ENCODE data around the gene FAM120A.

FAM120A gene

DNA sequence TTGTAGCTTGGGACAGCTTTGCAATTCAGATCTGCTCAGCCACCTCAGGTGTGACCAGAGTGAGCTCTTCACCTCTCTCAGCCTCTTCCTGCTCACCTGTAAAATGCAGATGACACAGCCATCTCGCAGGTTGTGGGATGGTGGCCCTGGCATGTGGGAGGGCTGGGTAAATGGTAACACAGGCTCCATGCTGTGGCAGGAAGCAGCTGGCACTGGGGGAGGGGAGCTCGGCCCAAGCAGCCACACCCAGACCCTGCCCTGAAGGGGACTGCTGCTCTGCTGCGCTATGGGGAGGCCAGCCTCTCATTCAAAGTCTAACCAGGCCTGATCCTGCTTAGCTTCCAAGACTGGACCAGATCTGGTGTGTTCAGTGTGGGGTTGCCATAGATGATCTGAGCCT is 149.0 kb downstream of the FAM120A start:
- peaks cover 68% of the 10 kb centered on the region for H3K4me1 Mint-ChIP-seq
- H3K27ac Mint-ChIP-seq, result peak overlapping the region; percentile 3
- DNase-seq (ENCODE audit: low spot score in 2 of 2) (no peak), ATAC-seq (peak; percentile 24)
- no peaks in the 10 kb centered on the region for H3K36me3 Mint-ChIP-seq
- H3K4me3 Mint-ChIP-seq, result no peak overlapping the region
- H3K9me3 Mint-ChIP-seq, result no peaks in the 10 kb centered on the region

DNA sequence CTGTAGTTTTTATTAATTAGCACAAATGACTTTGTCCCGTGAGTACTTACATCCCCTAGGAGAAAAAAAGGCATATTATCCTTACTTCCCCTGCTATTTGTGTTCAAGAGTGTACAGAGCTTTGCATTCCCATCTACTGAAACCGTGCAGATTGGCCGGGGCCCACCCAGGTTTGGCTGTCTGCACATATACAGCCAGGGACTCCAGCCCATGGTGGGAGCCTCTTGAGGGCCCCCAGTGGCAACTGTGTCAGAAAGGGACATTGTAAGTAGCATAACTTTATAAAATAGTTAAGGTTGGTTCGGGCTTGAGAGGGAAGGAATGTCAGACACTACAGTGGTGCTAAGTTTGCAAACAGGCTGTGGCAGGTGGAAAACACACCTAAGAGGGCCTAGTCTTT is 149.6 kb downstream of the FAM120A start:
- Mint-ChIP-seq H3K27ac (peak overlapping the region; percentile 3), H3K9me3 (no peaks in the 10 kb centered on the region), H3K36me3 (no peaks in the 10 kb centered on the region), H3K4me1 (peaks cover 64% of the 10 kb centered on the region), H3K4me3 (no peak overlapping the region)
- DNase-seq (ENCODE audit: low spot score in 2 of 2) (no peak), ATAC-seq (no peak)

DNA sequence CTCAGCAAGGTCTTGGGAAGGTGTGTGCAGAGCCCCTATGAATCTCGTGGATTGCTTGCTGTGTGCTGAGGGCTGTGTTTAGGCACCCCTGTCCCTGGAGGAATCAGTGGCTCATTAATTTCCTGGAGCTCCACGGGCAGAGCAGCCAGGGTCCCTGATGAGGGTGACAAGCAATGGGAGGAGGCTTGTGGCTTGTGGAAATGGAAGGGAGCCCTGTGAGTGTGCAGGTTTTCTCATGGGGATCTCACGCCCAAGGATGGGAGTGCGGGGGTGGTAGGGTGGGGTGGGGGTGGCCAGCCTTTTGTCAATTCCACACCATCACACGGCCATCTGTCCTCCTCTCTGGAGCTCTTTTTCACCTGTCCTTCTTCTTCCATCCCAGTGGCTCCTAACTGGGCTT is 150.2 kb downstream of the FAM120A start:
- Mint-ChIP-seq H3K4me1 (peaks cover 66% of the 10 kb centered on the region), H3K36me3 (no peaks in the 10 kb centered on the region), H3K4me3 (no peak overlapping the region), H3K27ac (peak overlapping the region; percentile 23), H3K9me3 (peaks cover 3% of the 10 kb centered on the region)
- no peak for ATAC-seq
- no peak for DNase-seq (ENCODE audit: low spot score in 2 of 2)

DNA sequence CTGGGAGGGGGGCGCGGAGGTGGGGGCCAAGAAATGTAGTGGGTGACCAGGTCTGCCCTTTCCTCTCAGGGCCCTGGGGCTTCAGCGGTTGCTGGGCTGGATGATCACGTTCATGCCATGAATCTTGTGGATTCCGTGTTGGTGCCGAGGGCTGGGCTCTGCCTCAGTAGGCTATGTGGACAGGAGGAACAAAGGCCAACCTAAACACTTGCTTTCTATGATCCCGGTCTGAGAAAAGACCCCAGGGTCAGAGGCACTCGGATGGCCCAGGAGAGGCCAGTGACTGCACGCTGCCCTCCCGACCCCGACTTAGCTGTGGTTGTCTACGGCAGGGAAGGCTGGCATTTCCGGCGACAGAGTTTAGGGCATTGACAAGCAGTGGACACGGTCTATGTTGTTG is 151.5 kb downstream of the FAM120A start:
- DNase-seq (ENCODE audit: low spot score in 2 of 2), result no peak
- H3K27ac Mint-ChIP-seq, result no peak overlapping the region
- no peak for ATAC-seq
- no peak overlapping the region for H3K4me3 Mint-ChIP-seq
- H3K9me3 Mint-ChIP-seq, result peaks cover 6% of the 10 kb centered on the region
- peaks cover 66% of the 10 kb centered on the region for H3K4me1 Mint-ChIP-seq
- H3K36me3 Mint-ChIP-seq, result no peaks in the 10 kb centered on the region

DNA sequence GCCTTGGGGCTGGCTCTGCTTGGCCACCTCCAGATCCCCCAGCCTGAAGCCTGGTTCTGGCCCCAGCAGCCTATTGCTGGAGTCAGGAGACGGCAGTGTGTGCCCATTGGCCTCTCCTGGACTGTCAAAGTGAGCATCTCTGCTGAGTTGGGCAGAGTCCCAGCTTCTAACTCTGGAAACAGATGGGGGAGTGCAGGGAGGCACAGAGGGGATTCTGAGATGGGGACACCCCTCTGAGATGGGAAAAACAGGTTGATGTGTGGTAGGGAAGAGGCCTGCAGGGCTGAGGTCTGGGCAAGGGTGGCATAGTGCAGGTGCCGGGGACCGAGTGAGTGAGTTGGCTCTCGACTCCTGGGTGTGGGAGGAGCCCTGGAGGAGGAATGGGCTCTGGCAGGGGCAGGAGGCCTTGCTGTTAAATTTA is 152.4 kb downstream of the FAM120A start:
- Mint-ChIP-seq H3K4me3 (no peak overlapping the region), H3K9me3 (peaks cover 9% of the 10 kb centered on the region), H3K4me1 (peaks cover 57% of the 10 kb centered on the region), H3K36me3 (no peaks in the 10 kb centered on the region), H3K27ac (peak overlapping the region; percentile 38)
- ATAC-seq, result no peak
- DNase-seq (ENCODE audit: low spot score in 2 of 2), result no peak

DNA sequence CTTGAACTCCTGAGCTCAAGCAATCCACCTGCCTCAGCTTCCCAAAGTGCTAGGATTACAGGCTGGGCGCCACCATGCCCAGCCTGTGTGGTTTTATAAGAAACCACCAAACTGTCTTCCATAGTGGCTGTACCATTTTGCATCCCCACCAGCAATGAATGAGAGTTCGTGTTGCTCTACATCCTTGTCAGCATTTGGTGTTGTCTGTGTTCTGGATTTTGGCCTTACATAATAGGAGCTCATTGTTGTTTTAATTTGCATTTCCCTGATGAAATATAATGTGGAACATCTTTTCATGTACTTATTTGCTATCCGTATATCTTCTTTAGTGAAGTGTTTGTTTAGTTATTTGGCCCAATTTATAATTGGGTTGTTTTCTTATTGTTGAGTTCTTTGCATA is 154.7 kb downstream of the FAM120A start:
- no peak for ATAC-seq
- no peak overlapping the region for H3K27ac Mint-ChIP-seq
- no peak for DNase-seq (ENCODE audit: low spot score in 2 of 2)
- H3K4me3 Mint-ChIP-seq, result no peak overlapping the region
- peaks cover 34% of the 10 kb centered on the region for H3K4me1 Mint-ChIP-seq
- H3K9me3 Mint-ChIP-seq, result peaks cover 19% of the 10 kb centered on the region
- H3K36me3 Mint-ChIP-seq, result no peaks in the 10 kb centered on the region

DNA sequence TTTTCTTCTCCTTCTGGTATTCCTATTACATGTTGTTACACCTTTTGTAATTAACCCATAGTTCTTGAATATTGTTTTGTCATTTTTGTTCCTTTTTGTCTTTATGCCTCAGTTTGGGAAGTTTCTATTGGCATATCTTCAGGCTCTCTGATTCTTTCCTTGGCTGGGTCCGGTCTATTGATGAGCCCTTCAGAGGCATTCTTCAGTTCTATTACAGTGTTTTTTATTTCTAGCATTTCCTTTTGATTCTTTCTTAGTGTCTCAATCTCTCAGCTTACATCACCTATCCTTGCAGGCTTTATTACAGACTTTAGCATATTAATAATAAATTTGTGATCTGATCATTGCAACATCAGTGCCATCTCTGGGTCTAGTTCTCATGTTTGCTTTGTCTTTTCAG is 158.7 kb downstream of the FAM120A start:
- DNase-seq (ENCODE audit: low spot score in 2 of 2), result no peak
- Mint-ChIP-seq H3K36me3 (no peaks in the 10 kb centered on the region), H3K9me3 (peaks cover 19% of the 10 kb centered on the region), H3K4me3 (no peak overlapping the region), H3K4me1 (peaks cover 34% of the 10 kb centered on the region), H3K27ac (no peak overlapping the region)
- no peak for ATAC-seq

DNA sequence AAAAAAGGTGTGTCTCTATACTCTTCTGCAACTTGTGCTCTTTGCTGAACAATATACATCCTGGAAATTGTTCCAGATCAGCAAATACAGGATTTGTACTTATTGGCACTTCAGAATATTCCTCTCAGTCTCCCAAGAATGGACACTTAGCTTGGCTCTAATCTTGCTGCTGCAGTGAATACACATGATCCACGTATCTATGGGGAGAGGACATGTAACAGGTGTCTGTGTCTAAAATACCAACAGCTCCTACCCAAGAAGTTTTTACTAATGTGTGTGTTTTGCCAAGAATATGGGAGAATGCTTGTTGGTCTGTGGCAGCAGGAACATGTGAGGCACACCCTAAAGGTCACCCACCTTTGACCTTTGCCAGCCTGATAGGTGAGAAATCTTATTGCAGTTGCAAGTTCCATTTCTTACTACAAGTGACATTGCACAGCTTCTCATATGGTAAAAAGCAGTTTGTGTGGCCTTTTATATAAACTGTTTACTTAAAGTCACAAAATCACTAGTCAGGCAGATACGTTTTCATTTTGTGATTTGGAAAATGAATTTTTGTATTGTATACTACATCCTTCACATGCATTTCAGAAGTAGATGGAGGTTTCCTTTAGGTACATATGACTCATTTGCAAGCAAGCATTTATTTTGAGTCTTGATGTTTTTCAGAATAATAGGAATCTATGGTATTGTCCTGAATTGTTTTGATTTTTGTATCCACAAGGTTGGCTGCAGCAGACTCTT is 160.7 kb downstream of the FAM120A start:
- H3K36me3 Mint-ChIP-seq, result no peaks in the 10 kb centered on the region
- H3K4me3 Mint-ChIP-seq, result no peak overlapping the region
- peak overlapping the region; percentile 58 for H3K27ac Mint-ChIP-seq
- H3K9me3 Mint-ChIP-seq, result peaks cover 16% of the 10 kb centered on the region
- peaks cover 23% of the 10 kb centered on the region for H3K4me1 Mint-ChIP-seq
- peak; percentile 78 for ATAC-seq
- DNase-seq (ENCODE audit: low spot score in 2 of 2), result no peak

DNA sequence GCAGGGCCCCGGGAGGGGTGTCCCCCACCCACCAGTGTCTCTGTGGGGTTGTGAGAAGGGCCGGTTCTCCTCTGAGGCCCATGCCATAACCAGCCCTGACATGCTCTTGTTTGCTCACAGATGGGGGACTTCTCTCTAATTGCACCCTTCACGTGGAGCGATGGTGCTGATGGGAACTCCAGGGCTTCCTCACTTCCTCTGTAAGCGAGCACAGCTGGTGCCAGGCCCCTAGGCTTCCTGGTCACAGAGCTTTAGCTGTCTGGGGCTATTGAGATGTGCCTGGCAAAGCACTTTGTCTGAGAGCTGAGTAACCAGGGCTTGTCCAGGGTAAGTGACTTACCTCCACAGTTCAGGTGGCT is 161.3 kb downstream of the FAM120A start:
- peak overlapping the region; percentile 58 for H3K27ac Mint-ChIP-seq
- H3K4me3 Mint-ChIP-seq, result no peak overlapping the region
- H3K9me3 Mint-ChIP-seq, result peaks cover 14% of the 10 kb centered on the region
- no peaks in the 10 kb centered on the region for H3K36me3 Mint-ChIP-seq
- ATAC-seq (peak; percentile 74), DNase-seq (ENCODE audit: low spot score in 2 of 2) (peak in 1 of 2 donors; percentile 59)
- H3K4me1 Mint-ChIP-seq, result peaks cover 19% of the 10 kb centered on the region

DNA sequence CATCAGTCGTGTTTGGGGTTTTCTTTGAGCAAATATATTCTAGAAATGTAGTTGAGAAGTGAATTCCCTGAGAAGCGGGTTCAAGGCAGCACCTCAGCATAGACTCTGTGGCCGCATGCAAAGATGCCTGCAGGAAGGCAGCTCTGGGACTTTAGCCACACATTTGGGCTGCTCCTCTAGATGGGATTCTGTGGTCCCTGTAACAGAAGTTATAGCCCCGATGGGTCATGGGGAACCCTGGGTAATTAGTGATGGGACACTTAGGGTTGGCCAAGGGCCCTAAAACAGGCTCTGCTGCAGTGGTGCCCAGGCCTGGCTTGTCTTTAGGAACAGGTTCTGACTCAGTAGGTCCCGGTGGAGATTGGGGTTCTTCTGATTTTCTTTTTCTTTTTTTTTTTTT is 161.7 kb downstream of the FAM120A start:
- DNase-seq (ENCODE audit: low spot score in 2 of 2), result no peak
- ATAC-seq, result no peak
- Mint-ChIP-seq H3K9me3 (peaks cover 13% of the 10 kb centered on the region), H3K4me3 (no peak overlapping the region), H3K4me1 (peaks cover 19% of the 10 kb centered on the region), H3K36me3 (no peaks in the 10 kb centered on the region), H3K27ac (peak overlapping the region; percentile 58)

DNA sequence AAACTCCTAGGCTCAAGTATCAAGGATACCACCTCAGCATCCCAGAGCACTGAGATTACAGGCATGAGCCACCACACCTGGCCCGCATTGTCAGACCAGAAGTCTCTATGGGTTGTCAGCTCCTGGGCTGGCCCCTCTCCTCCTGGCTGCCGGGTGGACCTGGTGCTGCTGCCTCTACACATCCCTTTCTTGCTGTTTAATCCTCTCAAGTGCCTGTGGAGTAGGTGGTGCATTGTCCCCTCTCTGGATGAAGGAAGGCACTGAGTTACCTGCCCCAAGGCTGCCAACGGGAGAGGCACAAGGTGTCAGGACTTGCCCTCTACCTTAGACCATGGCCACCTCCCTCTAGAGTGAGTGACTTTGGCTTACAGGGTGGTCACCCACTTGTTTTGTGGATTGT is 162.3 kb downstream of the FAM120A start:
- no peak for ATAC-seq
- H3K4me1 Mint-ChIP-seq, result peaks cover 25% of the 10 kb centered on the region
- DNase-seq (ENCODE audit: low spot score in 2 of 2), result no peak
- no peak overlapping the region for H3K27ac Mint-ChIP-seq
- H3K36me3 Mint-ChIP-seq, result no peaks in the 10 kb centered on the region
- no peak overlapping the region for H3K4me3 Mint-ChIP-seq
- peaks cover 11% of the 10 kb centered on the region for H3K9me3 Mint-ChIP-seq

DNA sequence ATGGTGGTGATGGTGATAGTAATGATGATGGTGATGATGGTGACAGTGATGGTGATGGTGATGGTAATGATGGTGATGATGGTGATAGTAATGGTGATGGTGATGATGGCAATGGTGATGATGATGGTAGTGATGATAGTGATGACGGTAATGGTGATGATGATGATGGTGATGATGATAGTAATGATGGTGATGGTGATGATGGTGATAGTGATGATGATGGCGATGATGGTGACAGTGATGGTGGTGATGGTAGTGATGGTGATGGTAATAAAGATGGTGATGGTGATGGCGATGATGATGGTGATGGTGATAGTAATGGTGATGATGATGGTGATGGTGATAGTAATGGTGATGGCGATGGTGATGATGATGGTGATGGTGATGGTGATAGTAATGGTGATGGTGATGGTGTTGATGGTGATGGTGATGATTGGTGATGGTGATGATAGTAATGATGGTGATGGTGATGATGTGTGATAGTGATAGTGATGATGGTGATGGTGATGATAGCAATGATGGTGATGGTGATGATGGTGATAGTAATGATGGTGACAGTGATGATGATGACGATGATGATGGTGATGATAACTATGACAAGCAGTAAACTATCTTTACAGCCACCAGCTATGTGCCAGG is 163.5 kb downstream of the FAM120A start:
- Mint-ChIP-seq H3K36me3 (no peaks in the 10 kb centered on the region), H3K27ac (no peak overlapping the region), H3K9me3 (peaks cover 5% of the 10 kb centered on the region), H3K4me1 (peaks cover 29% of the 10 kb centered on the region), H3K4me3 (no peak overlapping the region)
- no peak for DNase-seq (ENCODE audit: low spot score in 2 of 2)
- ATAC-seq, result no peak

Data from stimulated activated effector memory CD8-positive, alpha-beta T cell treated with anti-CD3 and anti-CD28 coated beads, Interleukin-12 subunit alpha, Interleukin-12 subunit beta, amount 100 ng/mL, for 72 hours (primary cell).